ENCODE data around the gene HNMT.
"Not testable (repeated sequence)": the region's sequence is repeated elsewhere in the genome, so short reads cannot be mapped to it uniquely, and the experiment has no call there.

The HNMT gene

DNA sequence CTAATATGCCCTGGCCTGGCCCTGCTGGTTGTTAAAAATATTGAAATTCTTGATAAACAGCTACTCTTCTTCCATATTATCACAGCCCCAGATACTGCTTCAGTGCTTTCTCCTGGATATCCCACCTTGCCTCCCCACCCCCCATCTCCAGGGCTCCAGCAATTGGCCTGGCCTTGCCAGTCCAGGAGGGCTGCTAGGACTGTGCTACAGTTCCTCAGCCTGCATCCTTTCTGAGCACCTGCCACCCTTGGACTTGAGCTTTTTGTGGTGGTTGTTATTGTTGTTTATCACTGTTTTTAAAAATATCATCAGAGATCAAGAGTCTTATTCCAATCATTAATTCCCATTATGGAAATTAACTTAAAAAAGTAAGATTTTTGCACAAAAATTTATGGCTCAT, 13.5 kb downstream of the HNMT start:
- no peak for DNase-seq

DNA sequence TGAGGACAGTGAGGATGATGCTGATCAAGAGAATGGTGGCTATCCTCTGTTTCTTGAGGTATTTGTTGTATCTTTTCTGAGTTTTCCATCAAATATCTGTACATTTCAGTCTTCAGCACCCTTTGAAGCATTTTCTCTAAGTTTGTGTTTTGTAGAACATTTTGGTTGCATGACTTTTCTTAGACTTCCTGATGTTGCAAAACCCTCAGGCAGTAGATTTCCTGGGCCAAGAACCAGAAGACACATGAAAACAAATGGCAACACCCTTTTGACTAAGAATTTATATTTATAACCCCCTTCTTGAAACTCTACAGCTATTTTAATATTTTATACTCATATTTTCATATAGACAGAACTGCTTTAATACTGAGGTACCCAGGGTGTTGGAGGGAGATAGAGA, 16.2 kb downstream of the HNMT start:
- no peak for DNase-seq

DNA sequence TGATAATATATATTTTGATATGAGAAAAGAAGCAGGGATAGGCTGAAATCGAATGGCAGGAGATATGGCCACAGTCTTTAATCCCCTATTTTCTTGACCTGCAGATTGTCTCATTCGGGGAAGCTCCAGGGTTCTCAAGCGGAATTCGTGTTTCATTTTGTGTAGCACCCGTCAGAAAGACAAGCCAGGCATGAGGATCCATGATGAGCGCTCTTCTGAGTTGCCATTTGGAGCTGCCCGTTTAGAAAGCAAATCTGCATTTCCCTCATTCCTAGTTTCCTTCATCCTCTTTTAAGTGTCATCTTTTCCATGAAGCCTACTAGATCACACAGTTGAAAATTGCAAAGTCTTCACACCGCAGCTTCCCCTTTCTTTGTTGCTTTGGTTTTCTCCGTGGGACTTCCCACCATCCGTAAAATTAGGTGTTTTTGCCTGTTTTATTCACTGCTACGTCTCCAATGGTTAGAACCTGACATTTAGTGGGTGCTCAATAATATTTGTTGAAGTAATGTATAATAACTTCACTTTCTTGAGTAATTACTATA, 16.9 kb downstream of the HNMT start:
- DNase-seq: no peak

DNA sequence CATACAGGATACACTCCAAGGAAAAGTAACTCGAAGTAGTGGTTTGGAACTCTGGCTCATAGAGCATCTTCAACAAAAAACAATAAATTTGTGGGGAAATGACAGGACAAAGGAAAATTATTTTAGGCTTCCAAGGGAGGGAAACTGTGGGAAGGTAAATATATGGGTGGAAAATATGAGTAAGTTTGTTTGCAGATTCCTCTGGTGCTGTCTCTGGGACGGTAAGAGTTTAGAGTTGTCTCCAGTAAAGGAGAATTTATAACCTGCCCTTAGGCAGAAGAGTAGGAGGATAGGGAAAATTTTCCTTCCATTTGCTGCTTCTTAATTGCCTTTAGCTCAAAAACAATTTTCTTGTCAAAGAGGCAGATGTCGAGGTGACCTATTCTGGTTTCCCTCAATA, 19.3 kb downstream of the HNMT start:
- no peak for DNase-seq

DNA sequence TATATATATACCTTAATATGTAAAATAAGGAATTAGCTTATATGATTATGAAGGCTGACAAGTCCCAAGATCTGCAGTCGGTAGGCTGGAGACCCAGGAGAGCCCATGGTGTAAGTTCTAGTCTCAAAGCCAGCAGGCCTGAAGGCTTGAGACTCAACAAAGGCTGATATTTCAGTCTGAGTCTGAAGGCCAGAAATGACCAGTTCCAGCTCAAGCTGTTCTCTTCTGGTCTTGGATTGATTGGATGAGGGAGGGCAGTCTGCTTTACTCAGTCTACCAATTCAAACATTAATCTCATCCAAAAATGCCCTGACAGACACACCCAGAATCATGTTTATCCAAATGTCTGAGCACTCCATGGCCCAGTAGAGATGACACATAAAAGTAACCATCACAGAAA, 22.0 kb downstream of the HNMT start:
- no peak for DNase-seq

DNA sequence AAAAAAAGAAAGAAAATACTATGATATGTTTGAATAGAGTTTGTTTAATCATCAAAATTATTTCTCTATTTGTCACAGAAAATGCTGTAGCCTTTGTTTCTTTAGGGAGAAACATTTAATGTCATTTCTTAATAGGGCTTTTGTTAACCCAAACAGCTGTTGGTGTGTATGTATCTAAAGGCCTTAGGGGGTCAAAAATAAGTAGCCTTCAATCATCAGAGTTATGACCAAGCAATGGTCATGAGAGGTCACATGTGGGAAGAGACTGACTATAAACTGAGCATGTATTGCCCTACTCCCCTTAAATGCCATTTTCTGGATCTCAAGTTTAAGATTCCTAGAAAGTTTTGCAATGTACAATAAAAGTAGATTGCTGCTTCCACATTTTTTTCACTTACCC, 22.7 kb downstream of the HNMT start:
- no peak for DNase-seq

DNA sequence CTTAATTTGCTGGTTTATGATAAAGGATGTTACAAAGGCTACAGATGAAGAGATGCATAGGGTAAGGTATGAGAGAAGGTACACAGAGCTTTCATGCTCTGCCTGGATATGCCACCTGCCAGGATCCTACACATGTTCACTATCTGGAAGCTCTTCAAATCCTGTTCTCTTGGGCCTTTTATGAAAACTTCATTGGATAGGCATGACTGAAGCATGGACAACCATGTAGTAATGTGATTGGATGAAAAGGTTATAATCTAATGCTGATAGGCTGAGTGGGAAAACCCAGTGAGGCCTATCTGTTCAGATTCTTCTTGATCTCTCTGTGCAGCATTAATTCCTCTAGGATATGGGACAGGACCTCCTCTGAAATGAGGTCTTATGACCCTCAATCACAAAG, 26.8 kb downstream of the HNMT start:
- no peak for DNase-seq

DNA sequence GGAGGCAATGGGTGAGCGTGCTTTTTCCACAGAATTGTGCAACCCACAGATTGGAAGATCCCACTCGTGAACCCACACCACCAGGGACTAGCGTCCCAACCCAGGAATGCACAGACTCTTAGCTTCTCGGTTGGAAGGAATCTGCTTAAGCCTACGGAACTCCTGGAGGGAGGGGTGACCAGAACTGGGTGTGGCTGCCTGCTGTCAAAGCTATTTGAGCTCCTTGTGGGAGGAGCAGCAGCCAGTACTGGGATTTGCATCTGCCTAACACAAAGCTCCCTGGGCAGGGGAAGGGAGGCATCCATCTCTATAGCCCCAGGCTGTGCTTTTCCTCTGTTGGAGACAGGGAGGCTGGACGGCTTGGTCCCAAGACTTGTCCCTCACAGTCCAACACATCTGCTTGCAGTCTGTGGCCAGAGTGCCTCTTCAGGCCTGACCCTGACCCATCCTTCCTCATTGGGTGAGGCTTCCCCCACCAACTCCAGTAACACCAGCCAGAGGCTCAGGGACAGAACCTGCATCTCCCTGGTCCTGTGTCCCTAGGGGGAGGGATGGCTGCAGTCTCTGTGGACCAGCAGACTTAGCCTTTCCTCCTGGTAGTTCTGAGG, 27.9 kb downstream of the HNMT start:
- no peak for DNase-seq

DNA sequence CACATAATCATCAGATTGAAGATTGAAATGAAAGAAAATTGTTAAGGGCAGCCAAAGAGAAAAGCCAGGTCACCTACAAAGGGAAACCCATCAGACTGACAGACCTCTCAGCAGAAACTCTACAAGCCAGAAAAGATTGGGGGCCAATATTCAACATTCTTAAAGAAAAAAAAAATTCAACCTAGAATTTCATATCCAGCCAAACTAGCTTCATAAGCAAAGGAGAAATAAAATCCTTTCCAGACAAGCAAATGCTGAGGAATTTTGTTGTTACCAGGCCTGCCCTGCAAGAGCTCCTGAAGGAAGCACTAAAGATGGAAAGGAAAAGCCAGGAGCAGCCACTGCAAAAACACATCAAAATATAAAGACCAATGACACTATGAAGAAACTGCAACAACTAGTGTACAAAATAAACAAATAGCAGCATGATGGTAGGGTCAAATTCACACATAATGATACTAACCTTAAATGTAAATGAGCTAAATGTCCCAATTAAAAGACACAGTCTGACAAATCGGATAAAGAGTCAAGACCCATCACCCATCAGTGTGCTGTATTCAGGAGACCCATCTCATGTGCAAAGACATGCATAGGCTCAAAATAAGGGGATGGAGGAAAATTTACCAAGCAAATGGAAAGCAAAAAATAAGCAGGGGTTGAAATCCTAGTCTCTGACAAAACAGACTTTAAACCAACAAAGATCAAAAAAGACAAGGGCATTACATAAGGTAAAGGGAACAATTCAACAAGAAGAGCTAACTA, 29.6 kb downstream of the HNMT start:
- DNase-seq: not testable (repeated sequence)

DNA sequence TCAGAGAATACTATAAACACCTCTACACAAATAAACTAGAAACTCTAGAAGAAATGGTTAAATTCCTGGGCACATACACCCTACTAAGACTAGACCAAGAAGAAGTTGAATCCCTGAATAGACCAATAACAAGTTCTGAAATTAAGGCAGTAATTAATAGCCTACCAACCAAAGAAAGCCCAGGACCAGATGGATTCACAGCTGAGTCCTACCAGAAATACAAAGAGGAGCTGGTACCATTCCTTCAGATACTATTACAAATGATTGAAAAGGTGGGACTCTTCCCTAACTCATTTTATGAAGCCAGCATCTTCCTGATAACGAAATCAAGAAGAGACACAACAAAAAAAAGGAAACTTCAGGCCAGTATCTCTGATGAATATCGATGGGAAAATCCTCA, 31.1 kb downstream of the HNMT start:
- DNase-seq: not testable (repeated sequence)

DNA sequence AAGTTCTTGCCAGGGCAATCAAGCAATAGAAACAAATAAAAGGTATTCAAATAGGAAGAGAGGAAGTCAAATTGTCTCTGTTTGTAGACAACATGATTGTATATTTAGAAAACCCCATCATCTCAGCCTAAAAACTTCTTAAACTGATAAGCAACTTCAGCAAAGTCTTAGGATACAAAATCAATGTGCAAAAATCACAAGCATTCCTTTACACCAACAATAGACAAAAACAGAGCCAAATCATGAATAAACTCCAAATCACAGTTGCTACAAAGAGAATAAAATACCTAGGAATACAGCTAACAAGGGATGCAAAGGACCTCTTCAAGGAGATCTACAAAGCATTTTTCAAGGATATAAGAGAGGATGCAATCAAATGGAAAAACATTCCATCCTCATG, 31.9 kb downstream of the HNMT start:
- not testable (repeated sequence) for DNase-seq

DNA sequence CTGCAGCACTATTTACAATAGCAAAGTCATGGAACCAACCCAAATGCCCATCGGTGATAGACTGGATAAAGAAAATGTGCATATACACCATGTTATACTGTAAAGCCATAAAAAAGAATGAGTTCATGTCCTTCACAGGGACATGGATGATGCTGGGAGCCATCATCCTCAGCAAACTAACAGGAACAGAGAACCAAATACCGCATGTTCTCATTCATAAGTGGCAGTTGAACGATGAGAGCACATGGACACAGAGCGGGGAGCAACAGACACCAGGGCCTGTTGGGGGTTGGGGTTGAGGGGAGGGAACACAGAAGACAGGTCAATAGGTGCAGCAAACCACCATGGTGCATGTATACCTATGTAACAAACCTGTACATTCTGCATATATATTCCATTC, 33.5 kb downstream of the HNMT start:
- DNase-seq: no peak

DNA sequence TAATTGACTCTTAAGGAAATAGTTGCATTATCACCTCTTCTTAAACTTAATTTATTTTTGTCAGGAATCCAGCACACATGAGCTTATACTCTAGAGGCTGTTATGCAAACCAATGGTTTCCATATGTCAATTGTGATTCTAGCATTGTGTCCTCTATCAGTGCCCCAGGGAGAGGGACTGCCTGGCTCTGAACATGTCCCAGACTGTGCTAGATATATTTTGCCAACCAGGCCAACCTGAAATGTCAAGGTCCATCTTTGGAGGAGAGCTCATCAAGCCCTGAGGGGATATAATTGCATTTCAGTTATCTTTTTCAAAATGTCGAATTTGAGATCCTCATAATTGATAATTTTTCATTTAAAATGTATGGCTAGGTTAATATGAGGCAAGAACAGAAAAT, 34.2 kb downstream of the HNMT start:
- DNase-seq: no peak

DNA sequence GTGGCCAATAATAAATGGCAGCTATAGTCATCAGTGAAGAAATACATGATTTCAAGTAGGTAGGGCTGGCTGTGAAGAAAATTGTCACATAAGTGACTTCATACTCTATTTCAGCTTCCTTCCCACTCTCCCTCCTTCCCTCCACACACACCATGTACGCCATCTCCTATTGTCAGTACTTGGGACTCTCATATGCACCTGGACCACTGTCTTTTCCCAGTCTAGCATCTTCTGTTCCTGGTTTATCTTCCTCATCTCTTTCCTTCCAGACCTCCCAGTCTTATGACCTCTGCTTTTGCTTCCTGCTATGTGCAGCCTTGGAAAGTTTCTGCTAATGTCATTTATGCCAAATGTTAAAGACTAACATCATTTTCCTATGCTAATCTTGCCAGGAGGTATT, 35.0 kb downstream of the HNMT start:
- DNase-seq: no peak

DNA sequence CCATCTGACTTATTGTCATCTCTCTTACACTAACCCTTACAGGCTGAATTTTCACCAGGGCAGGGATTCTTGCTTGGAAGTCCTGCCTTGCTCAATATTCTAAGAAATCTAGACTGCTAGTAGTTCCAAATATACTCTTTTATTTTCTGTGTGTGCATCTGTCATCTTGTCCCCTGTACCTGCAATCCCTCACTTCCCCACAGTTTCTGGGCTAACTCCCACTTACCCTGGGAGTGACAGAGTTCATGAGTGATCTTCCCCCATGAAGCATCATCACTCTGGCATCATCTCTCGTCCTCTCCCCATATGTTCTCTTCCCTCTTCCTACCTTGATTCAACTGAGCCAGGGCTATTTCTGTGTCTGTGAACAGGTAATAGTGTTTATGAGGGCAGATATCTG, 35.7 kb downstream of the HNMT start:
- DNase-seq: no peak

DNA sequence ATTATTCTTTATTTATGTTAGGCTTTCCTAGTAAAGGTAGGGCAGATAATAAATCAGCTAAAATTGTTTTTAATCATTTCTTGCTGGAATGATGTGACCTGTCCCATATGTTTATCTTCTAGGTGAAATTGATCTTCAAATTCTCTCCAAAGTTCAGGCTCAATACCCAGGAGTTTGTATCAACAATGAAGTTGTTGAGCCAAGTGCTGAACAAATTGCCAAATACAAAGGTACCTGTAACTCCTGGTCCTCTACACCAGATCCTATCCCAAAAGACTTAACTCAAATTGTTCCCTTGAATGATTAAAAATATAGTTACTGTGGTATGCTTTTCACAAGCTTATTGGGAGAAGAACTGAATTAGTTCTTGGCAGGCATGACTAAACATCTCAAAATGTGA, 36.5 kb downstream of the HNMT start:
- no peak for DNase-seq

DNA sequence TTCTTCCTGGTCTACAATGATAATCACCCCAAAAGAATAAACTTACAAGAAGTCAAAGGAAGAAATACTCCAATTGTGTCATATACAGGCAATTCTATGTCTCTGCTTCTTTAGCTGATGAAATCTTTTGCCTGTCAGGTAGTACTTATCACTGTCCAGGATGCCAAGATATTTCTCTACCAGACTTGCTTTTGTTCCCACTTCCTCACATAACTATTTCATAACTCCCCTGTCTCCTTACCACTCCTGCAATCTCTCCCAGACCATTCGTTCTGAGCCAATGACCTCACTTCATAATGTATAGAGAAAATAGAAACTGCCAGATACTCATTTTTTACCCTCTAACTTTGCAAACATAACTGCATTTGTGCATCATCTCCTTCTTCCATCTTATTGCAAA, 39.1 kb downstream of the HNMT start:
- no peak for DNase-seq

DNA sequence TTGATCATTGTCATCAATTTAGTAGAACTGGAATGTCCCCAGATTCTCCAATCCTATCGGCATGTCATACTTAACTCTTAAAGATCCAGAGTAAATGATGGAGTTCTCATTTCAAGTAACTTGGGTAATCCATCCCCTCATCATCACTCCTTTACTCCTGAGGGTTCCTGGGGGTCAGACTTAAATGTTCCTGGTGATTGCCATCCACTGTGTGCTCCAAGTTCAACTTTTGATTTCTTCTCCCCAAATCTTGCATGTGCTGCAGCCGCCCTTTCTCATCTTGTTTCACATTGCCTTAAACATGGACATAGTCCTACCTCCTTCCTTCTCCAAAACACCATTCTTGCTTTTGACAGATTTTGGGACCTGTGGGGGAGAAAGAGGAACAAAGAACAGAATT, 43.2 kb downstream of the HNMT start:
- no peak for DNase-seq

DNA sequence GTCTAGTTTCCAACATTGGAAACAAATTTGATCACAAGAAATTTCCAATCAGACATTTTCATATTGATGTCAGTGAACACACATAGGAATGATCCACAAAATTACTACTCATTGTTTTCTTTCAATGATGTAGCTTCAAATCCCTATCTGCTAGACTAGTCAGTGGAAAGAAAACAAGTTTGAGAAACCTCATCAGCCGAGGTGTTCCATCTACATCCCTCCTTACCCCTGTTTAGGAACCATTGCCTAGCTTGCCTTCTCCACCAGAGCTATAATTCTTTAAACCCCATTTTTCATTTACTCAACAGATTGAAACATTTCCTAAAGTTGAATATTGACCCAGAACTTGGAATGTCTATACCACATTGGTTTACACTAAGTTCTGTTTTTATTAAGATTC, 45.3 kb downstream of the HNMT start:
- DNase-seq: no peak

DNA sequence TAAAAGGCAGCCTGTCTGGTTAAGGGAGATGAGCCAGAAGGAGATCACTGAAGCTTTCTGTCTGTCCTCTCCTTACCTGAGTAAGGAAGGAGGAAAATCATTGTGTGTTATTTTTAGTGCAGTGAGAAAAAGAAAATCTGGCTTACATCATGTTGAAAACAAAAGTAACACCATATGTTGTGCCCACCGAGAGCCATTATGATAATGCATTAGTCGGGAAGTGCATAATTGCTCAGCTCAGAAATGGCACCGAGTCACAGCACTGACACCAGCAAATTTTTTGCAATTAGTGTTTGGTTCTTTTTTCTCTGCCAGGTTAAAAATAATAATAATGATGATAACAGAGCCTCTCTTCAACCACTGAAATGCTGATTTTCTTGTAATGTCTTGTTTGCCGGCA, 46.6 kb downstream of the HNMT start:
- DNase-seq: no peak

DNA sequence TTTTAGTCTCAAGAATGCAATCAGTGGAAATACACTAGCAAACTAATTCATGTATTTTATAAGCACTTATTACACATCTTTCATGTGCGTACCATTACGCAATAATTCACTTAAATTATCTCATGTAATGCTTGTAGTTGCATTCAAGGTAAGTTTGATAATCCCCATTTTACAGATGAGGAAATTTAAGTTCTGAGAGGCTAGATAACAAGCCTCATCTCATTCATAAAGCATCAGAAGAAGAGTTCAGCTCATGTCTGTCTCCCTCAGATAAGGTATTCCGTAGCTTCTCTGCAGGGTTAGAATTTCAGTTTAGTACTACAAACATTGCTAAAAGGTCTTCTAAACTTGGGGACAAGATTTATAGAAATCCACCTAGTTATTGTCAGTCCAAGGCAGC, 47.8 kb downstream of the HNMT start:
- DNase-seq: no peak

DNA sequence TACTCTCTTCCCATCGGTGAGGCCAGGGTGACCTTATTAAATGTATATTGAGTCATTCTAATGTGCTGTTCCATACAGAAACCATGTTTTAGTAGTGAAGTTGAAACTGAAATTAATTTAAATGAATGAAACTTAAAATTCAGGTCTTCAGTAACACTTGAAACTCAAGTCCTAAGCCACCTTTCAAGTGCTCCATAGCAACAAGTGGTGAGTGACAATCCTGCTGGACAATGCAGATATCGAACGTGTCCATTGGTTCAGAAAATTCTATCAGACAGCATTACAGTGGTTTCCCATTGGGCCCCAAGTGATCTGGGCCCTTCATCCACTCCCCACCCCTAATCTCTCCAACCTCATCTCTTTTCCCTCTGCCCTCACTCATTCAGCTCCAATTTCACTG, 48.7 kb downstream of the HNMT start:
- DNase-seq: no peak

DNA sequence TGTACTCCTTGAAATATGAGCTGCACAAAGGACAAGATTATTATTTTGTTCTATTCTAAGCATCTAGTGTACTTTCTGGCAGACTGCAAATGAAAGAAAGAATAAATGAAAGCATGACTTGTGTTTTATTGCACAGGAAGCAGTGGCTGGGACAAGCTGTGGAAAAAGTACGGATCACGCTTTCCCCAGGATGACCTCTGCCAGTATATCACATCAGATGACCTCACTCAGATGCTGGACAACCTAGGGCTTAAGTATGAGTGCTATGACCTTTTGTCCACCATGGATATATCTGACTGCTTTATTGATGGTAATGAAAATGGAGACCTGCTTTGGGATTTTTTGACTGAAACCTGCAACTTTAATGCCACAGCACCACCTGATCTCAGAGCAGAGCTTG, 49.4 kb downstream of the HNMT start:
- no peak for DNase-seq

DNA sequence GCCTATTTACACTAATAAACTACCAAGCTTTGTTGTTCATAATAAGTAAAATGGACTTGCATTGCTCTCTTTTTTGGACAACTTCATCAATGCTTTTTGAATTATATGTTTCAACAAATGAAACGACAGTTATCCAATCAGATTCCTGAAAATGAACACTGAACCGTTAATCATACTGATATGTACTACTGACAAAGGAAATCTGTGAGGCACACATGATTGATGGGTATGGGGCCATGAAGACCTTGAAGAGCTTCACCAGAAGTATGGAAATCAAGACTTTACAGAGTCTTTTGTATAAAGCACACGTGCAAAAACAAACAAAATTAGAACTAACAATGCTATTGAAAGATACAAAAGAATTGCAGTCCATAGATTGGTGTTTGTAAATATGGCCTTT, 51.2 kb downstream of the HNMT start:
- no peak for DNase-seq
